Measurements from ENCODE around the gene ARHGEF4.

ARHGEF4 gene

GRCh38 chr2:131036269-131036668 lies 199.6 kb downstream of the ARHGEF4 start:
- no peak for DNase-seq (ENCODE audit: low read depth in 3 of 3, low spot score in 1 of 3)

DNA sequence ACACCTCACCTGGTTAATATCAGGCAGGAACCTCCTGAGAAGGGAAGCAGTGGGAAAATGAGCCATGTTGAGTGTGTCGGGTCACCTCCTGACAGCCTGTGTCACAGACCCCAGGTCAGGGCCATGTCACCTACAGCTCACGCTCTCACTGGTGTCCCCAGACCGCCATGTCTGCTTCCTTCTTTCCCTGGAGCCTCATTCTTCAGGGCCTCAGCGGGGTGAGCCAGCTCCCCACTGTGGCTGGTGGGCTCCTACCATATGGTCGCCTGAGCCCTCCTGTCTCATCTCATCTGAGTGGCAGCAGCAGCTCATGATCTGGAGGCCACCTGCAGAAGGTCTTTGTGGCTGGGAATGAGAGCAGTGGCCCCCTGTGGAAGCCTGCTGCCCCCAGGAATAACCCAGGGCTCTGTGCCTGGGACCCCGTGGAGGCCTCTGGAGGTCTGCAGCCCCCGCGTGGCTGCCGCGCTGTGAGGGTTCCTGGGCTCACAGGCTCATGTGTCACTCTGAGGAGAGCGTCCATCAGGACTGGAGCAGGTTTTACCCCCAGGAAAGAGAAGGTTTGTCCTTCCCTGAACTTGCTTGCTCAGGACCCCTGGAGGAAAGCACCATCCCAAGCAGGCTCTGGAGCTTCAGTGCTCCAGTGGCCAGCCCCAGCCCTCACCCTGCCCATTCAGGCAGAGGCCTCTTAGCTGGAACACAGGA lies 200.1 kb downstream of the ARHGEF4 start:
- no peak for DNase-seq (ENCODE audit: low read depth in 3 of 3, low spot score in 1 of 3)

GRCh38 chr2:131037398-131038257 lies 200.9 kb downstream of the ARHGEF4 start:
- DNase-seq (ENCODE audit: low read depth in 3 of 3, low spot score in 1 of 3), result no peak

GRCh38 chr2:131038258-131039100 lies 201.8 kb downstream of the ARHGEF4 start:
- no peak for DNase-seq (ENCODE audit: low read depth in 3 of 3, low spot score in 1 of 3)

DNA sequence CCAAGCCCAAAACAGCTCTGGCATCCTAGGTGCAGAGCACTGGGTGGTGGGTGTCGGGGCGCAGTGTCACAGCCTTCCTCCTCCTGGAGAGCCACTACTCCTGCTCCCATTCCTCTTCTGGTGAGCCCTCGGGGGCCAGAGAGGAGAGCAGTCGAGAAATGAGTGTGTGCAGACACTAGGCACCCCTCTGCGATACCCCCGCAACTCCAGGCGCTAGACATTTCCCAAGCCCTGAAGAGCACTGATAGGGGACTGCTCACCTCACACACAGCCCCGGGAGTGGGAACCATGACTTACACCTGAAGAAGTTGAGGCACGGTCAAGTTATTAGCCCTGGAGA lies 202.4 kb downstream of the ARHGEF4 start:
- DNase-seq (ENCODE audit: low read depth in 3 of 3, low spot score in 1 of 3), result no peak

- DNase-seq (ENCODE audit: low read depth in 3 of 3, low spot score in 1 of 3), result no peak
Observed at GRCh38 chr2:131039535-131039907, 202.8 kb downstream of the ARHGEF4 start.

GRCh38 chr2:131039908-131040660 lies 203.4 kb downstream of the ARHGEF4 start:
- DNase-seq (ENCODE audit: low read depth in 3 of 3, low spot score in 1 of 3), result no peak

DNA sequence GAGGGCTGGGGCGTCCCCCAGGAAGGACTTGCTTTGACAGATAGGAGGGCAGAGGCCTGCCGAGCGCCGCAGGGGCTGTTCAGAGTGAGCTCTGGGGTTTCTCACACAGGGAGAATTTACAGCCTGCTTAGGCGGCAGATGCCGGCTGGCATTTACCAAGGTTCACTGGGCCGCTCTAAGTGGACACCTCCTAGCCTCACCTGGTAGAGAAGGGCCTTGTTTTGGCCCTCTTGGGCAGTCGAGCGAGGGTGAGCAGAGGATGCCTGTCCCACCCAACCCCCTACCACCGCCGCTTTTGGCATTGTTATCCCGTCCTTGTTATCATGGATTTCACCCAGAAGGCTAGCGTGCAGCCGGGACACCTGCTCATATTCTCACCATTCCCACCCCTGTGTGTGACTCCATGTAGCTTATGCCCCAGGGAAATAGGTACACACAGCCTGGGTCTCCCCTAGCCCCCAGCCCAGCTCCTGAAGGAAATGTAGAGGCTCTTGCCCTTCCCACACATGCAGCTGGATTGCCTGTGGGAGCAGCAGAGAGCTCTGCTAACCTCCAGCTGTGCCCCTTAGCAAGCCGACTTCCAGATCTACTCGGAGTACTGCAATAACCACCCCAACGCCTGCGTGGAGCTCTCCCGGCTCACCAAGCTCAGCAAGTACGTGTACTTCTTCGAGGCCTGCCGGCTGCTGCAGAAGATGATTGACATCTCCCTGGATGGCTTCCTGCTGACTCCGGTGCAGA lies 204.1 kb downstream of the ARHGEF4 start:
- no peak for DNase-seq (ENCODE audit: low read depth in 3 of 3, low spot score in 1 of 3)

GRCh38 chr2:131041402-131042147 lies 204.9 kb downstream of the ARHGEF4 start:
- DNase-seq (ENCODE audit: low read depth in 3 of 3, low spot score in 1 of 3), result no peak

GRCh38 chr2:131042148-131042775 lies 205.5 kb downstream of the ARHGEF4 start:
- no peak for DNase-seq (ENCODE audit: low read depth in 3 of 3, low spot score in 1 of 3)

DNA sequence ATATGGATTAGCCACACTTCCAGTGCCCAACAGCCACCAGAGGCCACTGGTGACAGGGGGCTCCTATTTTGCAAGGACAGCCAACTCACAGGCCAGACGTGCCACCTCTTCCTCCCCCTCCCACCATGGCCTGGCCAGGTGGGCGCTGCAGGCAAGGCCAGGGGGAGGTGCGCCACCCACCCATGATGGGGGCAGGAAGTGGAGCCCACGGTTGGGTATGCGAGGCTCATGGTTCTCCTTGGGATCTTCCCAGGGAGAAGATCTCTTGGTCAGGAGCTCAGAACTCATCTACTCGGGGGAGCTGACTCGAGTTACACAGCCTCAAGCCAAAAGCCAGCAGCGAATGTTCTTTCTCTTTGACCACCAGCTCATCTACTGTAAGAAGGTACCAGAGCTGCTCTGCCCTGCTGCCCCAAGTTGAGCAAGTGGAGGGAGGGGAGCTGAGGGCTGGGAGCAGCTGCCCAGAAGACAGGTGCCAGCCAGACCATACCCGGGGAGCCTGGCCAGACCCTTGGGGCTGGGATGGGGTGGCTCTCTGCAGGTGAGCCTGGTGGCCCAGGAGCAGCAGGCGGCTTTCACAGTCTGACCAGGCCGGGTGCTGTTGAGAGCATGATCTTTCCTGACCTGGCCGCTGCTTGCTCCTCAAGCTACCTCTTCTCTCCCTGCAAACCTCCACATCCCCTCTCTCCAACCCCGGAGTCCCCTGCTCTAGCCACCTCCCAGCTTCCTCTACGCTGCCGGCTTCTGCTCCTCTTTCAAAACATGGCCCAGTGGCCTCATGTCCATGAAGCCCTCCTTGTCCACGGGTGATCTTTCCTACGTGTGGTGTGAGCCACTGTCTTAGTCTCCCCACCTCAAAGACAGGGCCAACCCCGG lies 206.7 kb downstream of the ARHGEF4 start:
- no peak for DNase-seq (ENCODE audit: low read depth in 3 of 3, low spot score in 1 of 3)

DNA sequence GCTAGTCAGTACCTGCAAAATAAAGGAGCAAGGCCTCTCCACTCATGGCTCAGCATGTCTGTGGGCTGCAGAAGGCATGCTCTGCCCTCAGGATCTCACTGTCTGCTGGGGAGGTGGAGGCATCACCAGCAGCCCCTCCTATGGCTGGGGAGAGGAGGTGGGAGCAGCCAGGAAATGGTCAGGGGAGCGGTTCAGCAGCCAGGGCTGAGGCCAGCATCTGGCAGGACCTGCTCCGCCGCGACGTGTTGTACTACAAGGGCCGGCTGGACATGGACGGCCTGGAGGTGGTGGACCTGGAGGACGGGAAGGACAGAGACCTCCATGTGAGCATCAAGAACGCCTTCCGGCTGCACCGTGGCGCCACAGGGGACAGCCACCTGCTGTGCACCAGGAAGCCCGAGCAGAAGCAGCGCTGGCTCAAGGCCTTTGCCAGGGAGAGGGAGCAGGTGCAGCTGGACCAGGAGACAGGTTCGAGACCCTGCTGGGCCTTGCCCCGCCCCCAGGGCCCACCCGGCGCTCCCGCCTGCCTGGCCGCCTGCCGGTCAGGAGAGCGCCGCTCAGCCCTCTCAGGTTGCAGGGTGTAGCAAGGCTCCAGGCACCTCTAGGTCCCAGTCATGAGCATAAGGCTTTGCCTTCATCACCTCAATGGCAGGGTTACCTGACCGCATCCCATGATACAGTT lies 207.5 kb downstream of the ARHGEF4 start:
- no peak for DNase-seq (ENCODE audit: low read depth in 3 of 3, low spot score in 1 of 3)

GRCh38 chr2:131044757-131045150 lies 208.0 kb downstream of the ARHGEF4 start:
- no peak for DNase-seq (ENCODE audit: low read depth in 3 of 3, low spot score in 1 of 3)

GRCh38 chr2:131045286-131046027 lies 208.7 kb downstream of the ARHGEF4 start:
- DNase-seq (ENCODE audit: low read depth in 3 of 3, low spot score in 1 of 3), result no peak

GRCh38 chr2:131046028-131046917 lies 209.6 kb downstream of the ARHGEF4 start:
- no peak for DNase-seq (ENCODE audit: low read depth in 3 of 3, low spot score in 1 of 3)
